ENCODE data around the gene SDK2. TPM values are rescaled to one million over a fixed set of nuclear protein-coding genes. Genes with fewer than 3 reads are reported as not detected.

Gene SDK2
- total and polyA plus RNA-seq, 4 donors = 0.15 to 5.3 (median 2.5) TPM

GRCh38 chr17:73399056-73399455 is 245.2 kb downstream of the SDK2 start:
- Histone ChIP-seq H3K36me3 (ENCODE audit: control insufficient read depth in 1 of 2, insufficient read depth in 2 of 2, low read length in 1 of 2) (no peaks in the 10 kb centered on the region), H3K4me3 (ENCODE audit: low read length in 2 of 2) (no peak overlapping the region), H3K27ac (ENCODE audit: low read depth in 1 of 2, low read length in 2 of 2) (no peak overlapping the region), H3K9me3 (ENCODE audit: control insufficient read depth, low read length) (no peaks in the 10 kb centered on the region), H3K27me3 (ENCODE audit: control insufficient read depth in 1 of 2, insufficient read depth in 2 of 2, low read length in 1 of 2) (no peaks in the 10 kb centered on the region), H3K4me1 (ENCODE audit: control insufficient read depth in 1 of 2, insufficient read depth in 2 of 2, low read length in 2 of 2) (no peaks in the 10 kb centered on the region)
- intact Hi-C loops (cut with DNase I) = no loop called here
- no peak for DNase-seq
- WGBS, 2 donors = 96 to 98% methylated on average over 11 of the region's 11 CpGs
- no peak for ATAC-seq (ENCODE audit: low FRiP score)

GRCh38 chr17:73397856-73398540 is 246.2 kb downstream of the SDK2 start:
- Histone ChIP-seq H3K27ac (ENCODE audit: low read depth in 1 of 2, low read length in 2 of 2) (no peak overlapping the region), H3K9me3 (ENCODE audit: control insufficient read depth, low read length) (no peaks in the 10 kb centered on the region), H3K36me3 (ENCODE audit: control insufficient read depth in 1 of 2, insufficient read depth in 2 of 2, low read length in 1 of 2) (no peaks in the 10 kb centered on the region), H3K4me3 (ENCODE audit: low read length in 2 of 2) (no peak overlapping the region), H3K4me1 (ENCODE audit: control insufficient read depth in 1 of 2, insufficient read depth in 2 of 2, low read length in 2 of 2) (no peaks in the 10 kb centered on the region), H3K27me3 (ENCODE audit: control insufficient read depth in 1 of 2, insufficient read depth in 2 of 2, low read length in 1 of 2) (no peaks in the 10 kb centered on the region)
- no peak for ATAC-seq (ENCODE audit: low FRiP score)
- intact Hi-C loops (cut with DNase I) = no loop called here
- WGBS, 2 donors = 94 to 96% methylated on average over 17 of the region's 17 CpGs
- peak in 1 of 2 donors; percentile 57 for DNase-seq

GRCh38 chr17:73397278-73397826 is 246.9 kb downstream of the SDK2 start:
- intact Hi-C loops (cut with DNase I) = no loop called here
- Histone ChIP-seq H3K4me3 (ENCODE audit: low read length in 2 of 2) (no peak overlapping the region), H3K27me3 (ENCODE audit: control insufficient read depth in 1 of 2, insufficient read depth in 2 of 2, low read length in 1 of 2) (no peaks in the 10 kb centered on the region), H3K27ac (ENCODE audit: low read depth in 1 of 2, low read length in 2 of 2) (no peak overlapping the region), H3K9me3 (ENCODE audit: control insufficient read depth, low read length) (no peaks in the 10 kb centered on the region), H3K36me3 (ENCODE audit: control insufficient read depth in 1 of 2, insufficient read depth in 2 of 2, low read length in 1 of 2) (no peaks in the 10 kb centered on the region), H3K4me1 (ENCODE audit: control insufficient read depth in 1 of 2, insufficient read depth in 2 of 2, low read length in 2 of 2) (no peaks in the 10 kb centered on the region)
- 77 to 84% methylated on average over 17 of the region's 17 CpGs for WGBS, 2 donors
- DNase-seq = peak in 1 of 2 donors; percentile 35
- no peak for ATAC-seq (ENCODE audit: low FRiP score)

- ATAC-seq (ENCODE audit: low FRiP score) (no peak), DNase-seq (peak in 1 of 2 donors; percentile 57)
- 73 to 77% methylated on average over 21 of the region's 21 CpGs for WGBS, 2 donors
- intact Hi-C loops (cut with DNase I) = no loop called here
- H3K27me3 ChIP-seq (ENCODE audit: control insufficient read depth in 1 of 2, insufficient read depth in 2 of 2, low read length in 1 of 2) = no peaks in the 10 kb centered on the region
- H3K4me1 ChIP-seq (ENCODE audit: control insufficient read depth in 1 of 2, insufficient read depth in 2 of 2, low read length in 2 of 2) = no peaks in the 10 kb centered on the region
- H3K36me3 ChIP-seq (ENCODE audit: control insufficient read depth in 1 of 2, insufficient read depth in 2 of 2, low read length in 1 of 2) = no peaks in the 10 kb centered on the region
- no peaks in the 10 kb centered on the region for H3K9me3 ChIP-seq (ENCODE audit: control insufficient read depth, low read length)
- no peak overlapping the region for H3K27ac ChIP-seq (ENCODE audit: low read depth in 1 of 2, low read length in 2 of 2)
- H3K4me3 ChIP-seq (ENCODE audit: low read length in 2 of 2) = no peak overlapping the region
These were observed 247.6 kb downstream of the SDK2 start for GRCh38 chr17:73396431-73397277.

- no peak overlapping the region for H3K27ac ChIP-seq (ENCODE audit: low read depth in 1 of 2, low read length in 2 of 2)
- 82 to 87% methylated on average over 25 of the region's 25 CpGs for WGBS, 2 donors
- H3K4me1 ChIP-seq (ENCODE audit: control insufficient read depth in 1 of 2, insufficient read depth in 2 of 2, low read length in 2 of 2) = no peaks in the 10 kb centered on the region
- ATAC-seq (ENCODE audit: low FRiP score) = no peak
- no peaks in the 10 kb centered on the region for H3K27me3 ChIP-seq (ENCODE audit: control insufficient read depth in 1 of 2, insufficient read depth in 2 of 2, low read length in 1 of 2)
- intact Hi-C loops (cut with DNase I) = no loop called here
- no peaks in the 10 kb centered on the region for H3K9me3 ChIP-seq (ENCODE audit: control insufficient read depth, low read length)
- no peak overlapping the region for H3K4me3 ChIP-seq (ENCODE audit: low read length in 2 of 2)
- peak in 1 of 2 donors; percentile 65 for DNase-seq
- no peaks in the 10 kb centered on the region for H3K36me3 ChIP-seq (ENCODE audit: control insufficient read depth in 1 of 2, insufficient read depth in 2 of 2, low read length in 1 of 2)
These were observed 249.5 kb downstream of the SDK2 start for GRCh38 chr17:73394512-73395450.

- intact Hi-C loops (cut with DNase I) = no loop called here
- Histone ChIP-seq H3K9me3 (ENCODE audit: control insufficient read depth, low read length) (no peaks in the 10 kb centered on the region), H3K27ac (ENCODE audit: low read depth in 1 of 2, low read length in 2 of 2) (no peak overlapping the region), H3K27me3 (ENCODE audit: control insufficient read depth in 1 of 2, insufficient read depth in 2 of 2, low read length in 1 of 2) (no peaks in the 10 kb centered on the region), H3K4me3 (ENCODE audit: low read length in 2 of 2) (no peak overlapping the region), H3K4me1 (ENCODE audit: control insufficient read depth in 1 of 2, insufficient read depth in 2 of 2, low read length in 2 of 2) (no peaks in the 10 kb centered on the region), H3K36me3 (ENCODE audit: control insufficient read depth in 1 of 2, insufficient read depth in 2 of 2, low read length in 1 of 2) (no peaks in the 10 kb centered on the region)
- DNase-seq (peak in 1 of 2 donors; percentile 66), ATAC-seq (ENCODE audit: low FRiP score) (no peak)
- WGBS, 2 donors = 88 to 90% methylated on average over 11 of the region's 11 CpGs
These were observed 250.3 kb downstream of the SDK2 start for GRCh38 chr17:73393962-73394361.

GRCh38 chr17:73393381-73393780 is 250.9 kb downstream of the SDK2 start:
- no peaks in the 10 kb centered on the region for H3K36me3 ChIP-seq (ENCODE audit: control insufficient read depth in 1 of 2, insufficient read depth in 2 of 2, low read length in 1 of 2)
- ATAC-seq (ENCODE audit: low FRiP score) = no peak
- no peaks in the 10 kb centered on the region for H3K4me1 ChIP-seq (ENCODE audit: control insufficient read depth in 1 of 2, insufficient read depth in 2 of 2, low read length in 2 of 2)
- no peak overlapping the region for H3K27ac ChIP-seq (ENCODE audit: low read depth in 1 of 2, low read length in 2 of 2)
- H3K9me3 ChIP-seq (ENCODE audit: control insufficient read depth, low read length) = no peaks in the 10 kb centered on the region
- intact Hi-C loops (cut with DNase I) = no loop called here
- peak in 1 of 2 donors; percentile 63 for DNase-seq
- H3K4me3 ChIP-seq (ENCODE audit: low read length in 2 of 2) = no peak overlapping the region
- no peaks in the 10 kb centered on the region for H3K27me3 ChIP-seq (ENCODE audit: control insufficient read depth in 1 of 2, insufficient read depth in 2 of 2, low read length in 1 of 2)
- 93 to 95% methylated on average over 14 of the region's 14 CpGs for WGBS, 2 donors
